Activated CD8-positive, alpha-beta memory T cell treated with anti-CD3 and anti-CD28 coated beads for 1 hour (primary cell): Measurements from ENCODE around the gene BANK1.

ENCODE experiments used
- DNase-seq, 2 donors: peaks; one replicate each; pipeline ENCODE4 v3.0.0-alpha.2; 2020; ENCODE audit warnings: low read depth in 1 of 2; ENCODE audit errors: extremely low read depth in 1 of 2

Gene BANK1

GRCh38 chr4:102105983-102106382, 315.5 kb downstream of the BANK1 start:
- no peak for DNase-seq

DNA sequence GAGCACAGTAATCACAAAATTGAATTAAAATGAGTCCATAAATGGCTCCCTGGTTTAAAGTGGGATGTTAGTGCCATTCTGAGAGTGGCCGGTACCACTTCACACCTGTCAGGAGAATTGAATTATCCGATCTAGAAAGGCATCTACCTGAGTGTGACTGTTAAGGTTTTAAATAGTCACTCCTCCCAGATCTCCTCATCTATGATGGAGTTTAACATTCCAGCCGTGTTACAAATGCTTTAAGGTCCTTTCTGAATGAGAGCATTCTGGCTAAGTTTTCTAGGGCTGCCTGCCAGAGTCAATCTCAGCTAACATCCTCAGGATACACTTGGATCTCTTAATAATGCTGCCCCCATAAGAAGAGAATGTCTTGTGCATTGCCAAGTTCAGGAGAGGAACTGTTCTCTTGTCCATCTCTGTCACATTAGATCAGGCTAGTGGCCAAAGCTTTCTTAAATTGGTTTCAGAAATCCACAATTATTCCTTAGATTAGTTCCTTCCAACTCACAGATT, 323.6 kb downstream of the BANK1 start:
- no peak for DNase-seq

DNA sequence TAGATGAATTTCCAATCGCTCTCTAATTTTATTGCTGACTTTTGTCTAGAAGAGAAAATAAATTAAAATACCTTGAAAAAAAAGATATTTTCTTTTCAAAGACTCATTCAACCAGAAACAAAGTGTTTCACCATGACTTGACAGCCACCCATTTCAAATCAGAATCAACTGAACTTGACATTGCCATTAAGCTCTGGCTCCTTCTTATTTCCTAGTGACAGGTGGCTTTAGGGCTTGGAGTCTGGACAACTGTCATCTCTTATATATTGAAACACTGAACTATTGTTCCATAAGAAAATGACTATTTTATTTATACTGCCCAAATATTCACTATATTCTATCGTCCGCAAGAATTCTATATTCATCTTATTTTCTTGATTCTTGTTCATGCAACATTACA, 325.6 kb downstream of the BANK1 start:
- no peak for DNase-seq

- no peak for DNase-seq
These were observed 330.3 kb downstream of the BANK1 start for GRCh38 chr4:102120846-102121245.
